ENCODE data around the gene AGAP2.
"Not testable (repeated sequence)": the region's sequence is repeated elsewhere in the genome, so short reads cannot be mapped to it uniquely, and the experiment has no call there.

Gene AGAP2

DNA sequence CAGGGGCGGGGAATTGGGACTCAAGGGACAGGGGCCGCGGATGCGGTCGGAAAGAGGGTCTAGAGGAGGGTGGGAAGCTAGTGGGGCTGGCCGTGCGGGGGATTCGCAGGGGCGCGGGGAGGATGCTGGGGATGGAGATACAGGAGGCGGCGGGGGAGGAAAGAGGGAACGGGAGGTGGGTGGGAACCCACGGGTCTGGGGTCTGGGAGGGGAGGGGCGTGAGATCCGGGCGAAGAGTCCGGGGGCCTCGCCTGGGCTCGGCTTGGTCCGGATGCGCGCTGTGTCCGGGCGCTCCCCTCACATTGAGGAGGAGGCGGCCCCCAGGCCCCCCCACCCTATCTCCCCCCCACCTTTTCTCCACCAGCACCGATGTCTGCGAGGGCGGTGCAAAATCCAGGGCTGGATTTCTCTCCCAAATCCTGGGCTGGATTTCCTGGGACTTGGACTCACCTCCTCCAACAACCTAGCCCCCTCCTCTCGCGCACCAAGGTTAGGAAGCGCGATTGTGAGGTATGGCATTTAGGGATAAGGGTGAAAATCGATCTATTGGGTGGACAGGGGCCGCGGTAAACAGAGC is at the start of gene AGAP2:
Gene AGAP2, minus strand, starts transcription at position 82 of the 577 bp plus-strand sequence. CDS start 496 bp downstream, outside the sequence.
- DNase-seq = no peak

DNA sequence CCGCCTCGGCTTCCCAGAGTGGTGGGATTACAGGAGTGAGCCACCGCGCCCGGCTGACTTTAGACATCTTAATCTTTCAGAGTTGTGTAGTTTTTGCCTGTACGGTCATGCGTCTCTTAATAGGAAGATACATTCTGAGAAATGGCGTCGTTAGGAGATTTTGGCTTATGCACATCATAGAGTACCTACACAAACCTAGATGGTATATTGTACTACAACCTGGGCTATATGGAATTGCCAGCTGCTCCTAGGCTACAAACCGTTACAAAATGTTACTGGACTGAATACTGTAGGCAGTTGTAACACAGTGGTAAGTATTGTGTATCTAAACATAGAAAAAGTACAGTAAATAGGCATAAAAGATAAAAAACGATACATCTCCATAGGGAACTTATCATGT is 45.3 kb upstream of the AGAP2 start:
- no peak for DNase-seq

DNA sequence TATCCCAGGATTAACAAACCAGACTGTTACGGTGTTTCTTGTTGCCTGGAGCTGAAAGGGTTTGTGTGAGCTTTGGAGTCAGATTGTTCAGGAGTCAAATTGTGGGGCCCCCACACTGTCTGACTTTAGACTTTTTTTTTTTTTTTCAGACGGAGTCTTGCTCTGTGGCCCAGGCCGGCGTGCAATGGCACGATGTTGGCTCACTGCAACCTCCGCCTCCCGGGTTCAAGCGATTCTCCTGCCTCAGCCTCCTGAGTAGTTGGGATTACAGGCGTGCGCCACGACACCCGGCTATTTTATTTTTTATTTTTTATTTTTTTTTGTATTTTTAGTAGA is 44.9 kb upstream of the AGAP2 start:
- DNase-seq = no peak

DNA sequence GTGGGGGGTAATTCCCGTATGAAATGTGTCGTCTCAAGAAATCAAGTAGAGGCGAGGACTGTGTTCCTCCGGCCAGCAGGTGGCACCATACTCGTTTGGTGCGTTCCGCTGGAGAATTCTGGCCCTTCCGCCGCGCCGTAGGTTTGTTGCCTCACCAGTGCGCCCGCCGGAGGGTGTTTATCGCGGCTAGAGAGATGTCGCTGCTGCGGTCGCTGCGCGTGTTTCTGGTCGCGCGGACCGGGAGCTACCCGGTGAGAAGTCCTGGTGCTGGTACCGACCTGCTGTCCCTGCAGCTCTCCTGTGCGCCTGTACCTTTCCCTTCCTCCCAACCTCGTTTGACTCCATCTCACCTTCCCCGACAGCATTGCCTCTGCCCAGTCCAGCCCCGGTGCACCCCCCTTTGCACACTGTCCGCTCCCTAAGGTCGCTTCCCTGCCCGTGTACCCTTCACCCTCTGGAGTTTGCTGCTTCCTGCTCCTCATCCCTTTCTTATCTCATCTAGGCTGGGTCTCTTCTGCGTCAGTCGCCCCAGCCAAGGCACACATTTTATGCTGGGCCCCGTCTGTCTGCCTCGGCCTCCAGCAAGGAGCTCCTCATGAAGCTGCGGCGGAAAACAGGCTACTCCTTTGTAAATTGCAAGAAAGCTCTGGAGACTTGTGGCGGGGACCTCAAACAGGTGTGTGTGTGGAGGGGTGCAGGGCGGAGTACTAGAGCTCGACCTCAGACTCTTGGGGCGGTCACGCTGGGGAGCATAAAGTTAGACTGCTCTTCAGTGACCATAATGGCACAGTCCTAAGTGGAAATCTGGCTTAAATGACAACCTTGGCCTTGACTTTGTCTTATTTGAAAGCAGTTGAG is 44.3 kb upstream of the AGAP2 start, which contains the start of gene TSFM:
Gene TSFM, plus strand, starts transcription at position 180 of the 858 bp plus-strand sequence. Its CDS starts 15 bp downstream, at position 195.
- DNase-seq = peak; percentile 98

DNA sequence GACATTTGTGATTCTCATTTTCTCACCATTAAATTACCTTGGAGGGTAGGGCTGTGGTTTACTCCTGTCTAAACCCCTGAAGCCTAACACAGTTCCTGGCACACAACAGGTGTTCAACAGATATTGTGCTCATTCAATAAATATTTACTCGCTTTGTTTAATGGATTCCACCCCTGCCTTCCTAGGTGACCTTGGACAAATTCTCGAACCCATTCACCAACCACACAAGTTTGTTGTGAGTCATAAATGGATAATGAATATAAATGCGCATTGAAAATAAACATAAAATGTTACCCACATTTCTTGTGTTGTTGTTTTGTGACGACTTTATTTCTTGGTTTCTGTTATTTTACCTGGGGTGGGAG is 43.7 kb upstream of the AGAP2 start:
- DNase-seq = no peak

DNA sequence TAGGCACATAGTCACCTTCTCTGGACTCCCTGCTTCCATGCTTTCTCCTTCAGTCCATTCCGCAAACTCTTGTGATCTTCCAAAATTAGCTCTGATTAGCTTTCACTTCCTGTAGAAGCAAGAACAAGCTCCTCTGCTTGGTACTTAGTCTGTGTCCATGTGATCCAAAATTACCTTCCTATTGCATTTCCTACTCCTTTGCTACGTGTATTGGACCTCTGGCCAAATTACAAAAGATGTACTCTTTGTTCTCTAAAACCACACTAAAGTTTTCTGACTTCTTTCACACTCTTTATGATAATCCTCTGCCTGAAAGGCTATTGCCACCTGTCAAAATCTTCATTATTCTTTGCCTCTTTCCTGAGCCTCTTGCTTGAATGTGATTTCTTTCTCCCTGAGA is 43.3 kb upstream of the AGAP2 start:
- DNase-seq = no peak

DNA sequence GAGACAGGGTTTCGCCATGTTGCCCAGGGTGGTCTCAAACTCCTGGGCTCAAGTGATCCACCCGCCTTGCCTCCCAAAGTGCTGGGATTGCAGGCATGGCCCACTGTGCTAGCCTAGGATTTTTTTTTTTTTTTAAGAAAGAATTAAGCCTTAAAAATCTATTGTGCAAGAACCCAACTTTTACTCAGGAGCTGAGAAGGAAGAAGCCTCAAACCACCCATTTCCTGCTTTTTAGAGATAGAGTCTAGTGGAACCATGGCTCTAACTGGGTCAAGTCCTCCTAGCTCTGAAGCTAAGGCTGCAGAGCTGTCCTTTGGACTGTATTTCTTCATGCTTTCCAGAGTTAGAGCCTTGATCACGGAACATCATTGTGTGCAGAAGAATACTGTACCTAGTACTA is 42.7 kb upstream of the AGAP2 start:
- peak; percentile 48 for DNase-seq

DNA sequence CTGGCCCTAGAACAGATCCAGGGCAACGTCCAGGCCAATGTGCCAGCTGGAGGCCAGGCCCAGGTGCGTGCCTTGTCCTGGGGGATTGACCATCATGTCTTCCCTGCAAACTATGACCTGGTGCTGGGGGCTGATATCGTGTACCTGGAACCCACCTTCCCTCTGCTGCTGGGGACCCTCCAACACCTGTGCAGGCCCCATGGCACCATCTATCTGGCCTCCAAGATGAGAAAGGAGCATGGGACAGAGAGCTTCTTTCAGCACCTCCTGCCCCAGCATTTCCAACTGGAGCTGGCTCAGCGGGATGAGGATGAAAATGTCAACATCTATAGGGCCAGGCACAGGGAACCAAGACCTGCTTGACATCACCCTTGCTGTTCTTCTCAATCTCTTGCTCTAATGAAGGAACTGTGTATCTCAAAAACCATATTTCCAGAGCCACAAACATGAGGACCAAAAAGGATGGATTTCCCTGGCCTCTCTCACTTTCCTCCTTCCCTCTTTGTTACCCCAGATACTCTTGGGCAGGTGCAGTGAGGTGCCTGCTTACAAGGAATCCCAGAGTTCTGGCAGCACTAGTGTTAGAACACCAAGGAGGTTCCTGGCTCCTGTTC is 41.8 kb upstream of the AGAP2 start:
- DNase-seq = no peak

DNA sequence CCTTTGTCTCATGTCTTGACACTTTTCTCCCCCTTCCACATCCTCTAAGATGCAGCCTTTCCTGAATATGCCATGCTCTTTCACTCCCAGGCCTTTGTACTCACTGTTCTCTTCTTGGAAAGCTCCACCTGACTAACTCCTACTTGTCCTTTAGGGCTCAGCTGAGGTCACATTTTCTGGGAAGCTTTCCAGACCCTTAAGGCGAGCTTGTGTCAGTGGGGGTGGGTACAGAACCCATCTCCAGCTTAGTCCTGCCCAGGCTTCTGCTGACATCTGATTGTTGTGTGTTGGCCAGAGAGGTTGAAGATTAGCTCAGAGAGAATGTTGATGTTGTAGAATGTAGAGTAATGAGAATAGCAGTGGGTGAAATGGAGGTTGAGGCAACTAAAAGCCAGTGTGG is 41.2 kb upstream of the AGAP2 start:
- no peak for DNase-seq

DNA sequence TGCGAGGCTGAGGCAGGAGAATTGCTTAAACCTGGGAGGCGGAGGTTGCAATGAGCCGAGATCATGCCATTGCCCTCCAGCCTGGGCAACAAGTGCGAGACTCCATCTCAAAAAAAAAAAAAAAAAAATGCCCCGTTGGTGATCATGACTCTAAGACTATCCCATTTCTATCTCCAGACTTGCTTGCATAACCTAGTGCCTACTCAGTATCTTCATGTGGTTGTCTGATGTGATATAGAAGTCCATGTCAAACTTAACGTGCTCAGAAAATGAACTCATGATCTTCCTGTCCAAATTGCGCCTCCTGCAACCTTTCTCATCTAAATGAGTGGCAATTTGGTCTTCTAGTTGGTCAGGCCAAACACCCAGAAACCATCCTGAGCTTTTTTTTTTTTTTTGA is 39.4 kb upstream of the AGAP2 start:
- no peak for DNase-seq

DNA sequence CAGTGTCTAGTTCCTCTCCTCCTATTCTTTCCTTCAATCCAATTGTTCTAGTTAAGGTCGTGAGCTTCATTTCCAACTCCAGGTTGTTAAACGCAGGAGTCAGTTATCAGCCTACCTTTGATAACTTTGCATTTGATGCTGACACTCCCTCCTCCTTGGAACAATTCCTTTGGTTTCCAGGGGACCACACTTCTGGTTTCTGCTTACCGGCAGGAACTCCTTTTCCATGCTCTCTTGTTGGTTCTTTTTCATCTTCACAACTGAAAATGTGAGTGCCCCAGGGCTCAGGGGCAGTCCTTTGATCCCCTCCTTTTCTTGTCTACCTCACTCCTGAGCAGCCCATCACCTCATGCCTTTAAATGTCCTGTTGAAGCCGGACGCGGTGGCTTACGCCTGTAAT is 38.8 kb upstream of the AGAP2 start:
- DNase-seq = no peak

DNA sequence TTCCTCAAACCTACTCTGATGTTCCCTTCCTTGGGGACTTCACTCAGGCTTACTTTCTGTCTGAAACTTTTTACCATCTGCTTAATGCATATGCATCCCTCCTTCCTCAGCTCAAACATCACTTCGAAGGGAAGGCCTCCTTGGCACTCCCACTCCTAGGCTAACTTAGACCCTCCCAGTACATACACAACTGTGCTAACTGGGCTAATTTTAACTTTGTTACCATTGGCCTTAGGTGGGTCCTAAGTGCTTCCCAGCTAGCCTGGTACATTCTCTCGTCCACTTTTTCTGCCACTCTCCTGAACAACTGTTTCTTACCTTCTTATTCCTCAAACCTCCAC is 37.7 kb upstream of the AGAP2 start:
- DNase-seq = no peak

DNA sequence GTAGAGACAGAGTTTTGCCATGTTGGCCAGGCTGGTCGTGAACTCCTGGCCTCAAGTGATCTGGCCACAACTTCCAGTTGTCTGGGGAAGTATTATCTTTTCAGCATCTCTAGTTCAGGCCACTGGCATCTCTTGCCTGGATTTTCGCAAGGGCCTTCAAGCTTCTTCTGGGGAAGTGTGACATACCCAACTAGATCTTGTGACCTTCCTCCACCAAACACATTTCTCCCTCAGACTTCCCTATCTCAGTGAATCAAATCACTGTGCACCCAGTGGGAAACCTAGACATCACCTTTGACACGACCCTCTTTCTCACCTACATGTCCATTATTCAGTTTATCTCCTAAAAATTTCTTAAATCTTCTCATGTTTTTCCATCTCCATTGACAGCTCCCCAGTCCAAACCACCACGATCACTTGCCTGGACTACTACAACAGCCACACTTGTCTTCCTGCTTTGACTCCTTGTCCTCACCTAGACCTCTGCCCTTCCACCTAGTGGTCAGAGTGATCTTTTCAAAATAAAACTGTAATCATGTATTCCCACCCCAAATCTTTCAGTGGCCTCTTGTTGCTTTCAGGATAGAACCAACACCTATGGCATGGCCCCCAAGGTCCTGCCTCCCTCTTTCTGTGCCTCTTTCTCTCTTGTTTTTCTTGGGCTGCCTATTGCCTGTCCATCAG is 37.2 kb upstream of the AGAP2 start:
- peak; percentile 58 for DNase-seq

DNA sequence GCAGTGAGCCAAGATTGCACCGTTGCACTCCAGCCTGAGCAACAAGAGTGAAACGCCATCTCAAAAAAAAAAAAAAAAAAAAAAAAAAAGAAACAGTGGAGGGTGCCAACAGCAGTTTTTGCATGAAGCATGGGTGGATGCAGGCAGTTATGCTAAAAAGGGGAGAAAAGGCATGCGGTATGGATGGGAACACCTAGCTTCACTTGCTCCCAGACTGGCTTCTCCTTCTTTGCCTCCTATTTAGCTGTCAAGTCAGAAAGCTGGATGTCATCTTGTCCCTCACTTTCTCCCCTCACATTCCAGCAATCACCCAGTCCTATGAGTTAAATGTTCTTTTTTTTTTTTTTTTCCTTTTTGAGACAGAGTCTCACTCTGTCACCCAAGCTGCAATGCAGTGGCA is 36.5 kb upstream of the AGAP2 start:
- no peak for DNase-seq

DNA sequence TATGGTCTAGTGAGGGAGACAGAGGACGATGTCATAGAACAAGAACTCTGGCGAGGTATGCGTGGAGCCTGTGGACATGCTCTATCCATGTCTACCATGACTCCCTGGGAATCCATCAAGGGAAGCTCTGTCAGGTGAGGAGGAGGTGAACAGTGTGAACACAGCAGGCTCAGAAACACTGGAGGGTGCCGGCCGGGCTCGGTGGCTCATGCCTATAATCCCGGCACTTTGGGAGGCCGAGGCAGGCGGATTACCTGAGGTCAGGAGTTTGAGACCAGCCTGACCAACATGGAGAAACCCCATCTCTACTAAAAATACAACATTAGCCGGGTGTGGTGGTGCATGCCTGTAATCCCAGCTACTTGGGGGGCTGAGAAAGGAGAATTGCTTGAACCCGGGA is 36.1 kb upstream of the AGAP2 start:
- DNase-seq = not testable (repeated sequence)

DNA sequence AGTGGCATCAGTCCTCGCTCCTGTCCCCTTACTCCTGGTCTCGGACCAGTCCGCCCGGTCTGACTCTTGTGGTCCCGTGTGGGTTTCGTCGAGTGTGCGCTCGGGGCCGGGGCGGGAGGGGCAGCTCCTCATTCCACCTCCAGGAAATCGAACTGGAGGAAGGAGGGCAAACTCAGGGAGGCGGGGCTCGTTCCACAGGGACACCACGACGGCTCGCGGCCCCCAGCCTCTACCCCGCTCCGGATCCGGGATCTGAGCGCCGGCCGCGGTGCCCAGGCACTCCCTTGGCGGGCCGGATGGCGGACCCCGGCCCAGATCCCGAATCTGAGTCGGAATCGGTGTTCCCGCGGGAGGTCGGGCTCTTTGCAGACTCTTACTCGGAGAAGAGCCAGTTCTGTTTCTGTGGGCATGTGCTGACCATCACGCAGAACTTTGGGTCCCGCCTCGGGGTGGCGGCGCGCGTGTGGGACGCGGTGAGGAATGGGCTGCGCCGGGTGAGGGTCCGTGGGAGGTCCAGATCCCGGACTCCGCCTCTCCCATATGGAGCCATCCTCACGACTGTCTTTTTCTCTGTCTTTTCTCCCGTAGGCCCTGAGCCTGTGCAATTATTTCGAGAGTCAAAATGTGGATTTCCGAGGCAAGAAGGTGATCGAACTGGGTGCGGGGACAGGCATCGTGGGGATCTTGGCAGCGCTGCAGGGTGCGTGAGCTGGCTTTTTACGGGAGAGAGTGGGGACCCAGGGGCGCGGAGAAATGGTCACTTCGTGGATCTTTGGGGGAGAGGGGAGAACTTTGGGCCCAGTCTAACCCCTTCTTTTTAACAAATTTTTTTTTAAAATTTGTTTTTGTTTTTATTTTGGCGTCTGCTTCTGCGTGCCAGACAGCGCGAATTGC is 34.1 kb upstream of the AGAP2 start, which contains the start of gene EEF1AKMT3:
Gene EEF1AKMT3, plus strand, starts transcription at position 186 of the 894 bp plus-strand sequence. Its CDS starts 111 bp downstream, at position 297.
- DNase-seq = peak; percentile 74

DNA sequence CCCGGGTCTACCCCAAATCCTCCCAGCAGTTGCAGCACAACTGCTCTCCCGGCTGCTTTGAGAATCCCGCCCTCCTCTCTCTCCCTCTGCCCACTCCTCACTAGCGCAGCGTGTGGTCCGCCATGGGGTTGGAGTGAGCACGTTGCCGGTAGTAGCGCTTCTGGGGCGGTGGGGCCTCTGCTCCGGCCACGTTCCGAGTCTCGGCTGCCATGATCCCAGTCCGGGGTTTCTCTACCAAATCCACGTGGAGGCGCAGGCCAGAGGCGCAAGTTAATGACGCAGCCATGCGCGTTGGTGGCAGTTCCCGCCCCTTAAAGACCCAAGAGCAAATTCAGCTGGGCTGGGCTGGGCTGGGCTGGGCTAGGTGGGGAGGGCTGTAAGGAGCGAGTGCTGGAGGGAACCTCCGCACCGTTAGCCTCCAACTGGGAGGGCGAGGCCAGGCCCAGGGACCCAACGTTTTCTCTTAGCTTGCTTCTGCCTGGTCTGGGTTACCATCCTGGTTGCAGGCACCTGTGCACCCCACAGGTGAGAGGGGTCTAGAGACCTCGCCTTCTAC is 33.4 kb upstream of the AGAP2 start, which contains the start of gene METTL1:
Gene METTL1, minus strand, starts transcription at position 233 of the 556 bp plus-strand sequence. Its CDS starts 22 bp downstream, at position 211.
- DNase-seq = peak; percentile 99

DNA sequence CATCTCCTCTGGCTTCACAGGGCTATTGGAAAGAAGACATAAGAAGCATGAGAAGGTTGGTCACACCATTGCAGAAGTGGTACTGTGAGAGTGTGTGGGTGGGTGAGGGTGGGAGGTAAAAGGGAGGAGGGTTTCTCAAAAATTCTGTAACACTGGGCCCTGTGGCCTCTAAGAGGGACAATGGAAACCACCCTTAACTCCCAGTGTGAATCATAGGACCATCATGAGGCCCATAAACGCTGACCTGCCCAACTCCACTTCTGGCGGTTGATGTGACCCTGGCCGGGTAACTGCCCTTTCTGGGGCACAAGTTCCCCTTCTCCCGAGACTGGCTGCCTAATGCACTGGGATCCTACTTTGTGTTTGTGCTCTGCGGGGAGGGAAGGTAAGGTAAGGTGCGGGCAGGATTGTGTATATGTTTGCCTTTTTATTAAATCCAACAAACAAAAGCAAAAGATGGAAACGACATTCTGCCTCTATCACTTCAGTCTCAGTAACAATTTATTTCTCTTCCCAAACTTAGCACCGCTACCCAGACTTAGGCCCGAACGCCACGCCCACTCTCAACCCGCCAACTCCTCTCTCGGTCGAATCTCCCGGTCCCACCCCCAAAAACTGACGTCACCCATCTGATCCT is 32.8 kb upstream of the AGAP2 start:
- peak; percentile 97 for DNase-seq

DNA sequence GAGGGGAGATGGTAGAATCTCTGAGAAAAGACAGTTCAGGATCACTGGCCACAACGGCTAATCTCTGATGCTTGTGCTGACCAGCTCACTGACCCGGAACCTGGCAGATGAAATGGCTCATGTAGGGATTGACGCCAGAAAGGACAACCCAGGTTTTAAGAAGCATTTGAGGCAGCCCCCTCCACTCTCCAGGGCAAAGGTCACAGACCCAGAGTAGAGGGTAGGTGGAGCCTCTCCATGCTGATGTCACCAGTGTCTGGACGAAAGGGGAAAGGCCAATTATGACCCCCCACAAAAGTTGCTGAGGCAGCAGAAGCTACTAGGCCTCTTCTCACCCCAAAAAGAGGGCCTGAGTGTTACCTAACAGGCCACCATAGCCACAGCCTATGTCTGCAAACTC is 32.2 kb upstream of the AGAP2 start:
- no peak for DNase-seq

DNA sequence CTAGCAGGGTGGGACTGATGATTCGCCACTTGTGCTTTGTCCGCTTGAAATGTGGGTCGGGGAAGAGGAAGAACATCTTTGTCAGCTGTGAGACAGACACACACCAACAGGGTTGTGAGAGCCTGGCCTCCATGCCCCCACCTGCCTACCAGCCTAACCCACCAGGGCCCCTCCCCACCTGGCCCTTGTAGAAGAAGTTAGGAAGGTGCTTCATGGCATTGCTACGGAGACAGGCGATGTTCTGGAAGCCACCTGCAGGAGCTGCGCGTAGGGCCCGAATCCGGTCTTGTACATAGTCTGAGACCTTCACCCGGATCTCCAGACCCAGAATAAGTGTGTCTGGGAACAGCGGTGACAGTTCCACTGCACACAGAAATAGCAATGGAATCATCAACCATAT is 31.1 kb upstream of the AGAP2 start:
- DNase-seq = no peak

DNA sequence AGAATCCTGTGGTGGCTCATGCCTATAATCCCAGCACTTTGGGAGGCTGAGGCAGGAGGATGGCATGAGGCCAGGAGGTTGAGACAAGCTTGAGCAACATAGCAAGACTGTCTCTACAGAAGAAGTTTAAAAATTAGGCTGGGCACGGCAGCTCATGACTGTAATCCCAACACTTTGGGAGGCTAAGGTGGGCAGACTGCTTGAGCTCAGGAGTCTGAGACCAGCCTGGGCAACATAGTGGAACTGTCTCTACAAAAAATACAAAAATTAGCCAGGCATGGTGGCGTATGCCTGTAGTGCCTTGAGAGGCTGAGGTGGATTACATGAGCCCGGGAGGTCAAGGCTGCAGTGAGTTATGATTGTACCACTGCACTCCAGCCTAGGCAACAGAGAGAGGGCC is 29.3 kb upstream of the AGAP2 start:
- DNase-seq = no peak

DNA sequence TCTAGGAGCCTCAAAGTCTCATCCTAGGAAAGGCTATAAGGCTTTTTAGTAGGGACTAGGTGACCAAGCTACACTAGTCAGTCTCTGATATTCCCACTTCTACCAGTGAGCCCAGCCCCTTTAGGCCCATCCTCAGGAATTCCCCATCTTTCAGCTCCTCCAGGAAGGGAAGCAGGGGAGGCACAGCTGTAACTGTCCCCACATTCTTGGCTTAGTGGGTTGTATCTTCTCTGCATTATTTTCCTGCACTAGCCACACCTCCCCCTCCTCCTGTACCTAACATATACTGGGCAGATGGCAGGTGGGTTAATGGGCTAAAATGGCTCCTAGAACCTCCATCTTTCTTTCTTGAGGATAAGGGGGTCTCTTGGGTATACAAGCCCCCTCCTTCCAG is 28.8 kb upstream of the AGAP2 start:
- DNase-seq = no peak
